HG03066 (cell line): ENCODE measurements around the gene RCSD1.

Source experiments
- ATAC-seq: cut with Tn5 transposase; IDR thresholded peaks from one replicate; pipeline ENCODE4 v1.9.1; 2021; ENCODE audit warnings: low read depth; ENCODE audit not compliant: unreplicated experiment

The RCSD1 gene

GRCh38 chr1:167663002-167663772 lies 33.2 kb downstream of the RCSD1 start:
- ATAC-seq: peak; percentile 57

- no peak for ATAC-seq
These were observed 35.4 kb downstream of the RCSD1 start for GRCh38 chr1:167665469-167665868.

- no peak for ATAC-seq
These were observed 36.4 kb downstream of the RCSD1 start for GRCh38 chr1:167666416-167666815.

GRCh38 chr1:167667536-167667935 lies 37.5 kb downstream of the RCSD1 start:
- no peak for ATAC-seq

- ATAC-seq: peak; percentile 70
These were observed 38.1 kb downstream of the RCSD1 start for GRCh38 chr1:167668108-167668507.

GRCh38 chr1:167669209-167670124 lies 39.4 kb downstream of the RCSD1 start:
- peak; percentile 42 for ATAC-seq

- no peak for ATAC-seq
These were observed 40.5 kb downstream of the RCSD1 start for GRCh38 chr1:167670563-167670962.

GRCh38 chr1:167671727-167672511 lies 41.9 kb downstream of the RCSD1 start:
- ATAC-seq: no peak

- ATAC-seq: no peak
These were observed 42.8 kb downstream of the RCSD1 start for GRCh38 chr1:167672831-167673230.

- no peak for ATAC-seq
These were observed 43.2 kb downstream of the RCSD1 start for GRCh38 chr1:167673265-167673664.

- ATAC-seq: no peak
These were observed 44.1 kb downstream of the RCSD1 start for GRCh38 chr1:167674156-167674555.

GRCh38 chr1:167675440-167675839 lies 45.4 kb downstream of the RCSD1 start:
- ATAC-seq: no peak

- peak; percentile 45 for ATAC-seq
These were observed 46.3 kb downstream of the RCSD1 start for GRCh38 chr1:167676205-167676915.

GRCh38 chr1:167676916-167677848 lies 47.1 kb downstream of the RCSD1 start:
- no peak for ATAC-seq

GRCh38 chr1:167678422-167678821 lies 48.4 kb downstream of the RCSD1 start:
- no peak for ATAC-seq

- ATAC-seq: no peak
These were observed 48.8 kb downstream of the RCSD1 start for GRCh38 chr1:167678838-167679237.

- ATAC-seq: no peak
These were observed 49.7 kb downstream of the RCSD1 start for GRCh38 chr1:167679714-167680113.

GRCh38 chr1:167681024-167681423 lies 51.0 kb downstream of the RCSD1 start:
- ATAC-seq: no peak

- no peak for ATAC-seq
These were observed 51.5 kb downstream of the RCSD1 start for GRCh38 chr1:167681451-167682098.
